Brain microvascular endothelial cell (primary cell): Measurements from ENCODE around the gene ACLY.

Source experiments
- DNase-seq: peaks from one replicate; pipeline ENCODE4 v3.0.0-alpha.2; 2020
- H3K27ac ChIP-seq: fragments of 250-450 bp; sonication (Bioruptor Pico); 2 replicates; pipeline ENCODE4 v1.5.1; 2020; ENCODE audit warnings: mild to moderate bottlenecking, moderate library complexity
- H3K27me3 ChIP-seq: fragments of 250-450 bp; sonication (Bioruptor Pico); replicated peaks from 2 replicates; pipeline ENCODE4 v1.5.1; 2020; ENCODE audit warnings: mild to moderate bottlenecking
- H3K36me3 ChIP-seq: fragments of 250-450 bp; sonication (Bioruptor Pico); replicated peaks from 2 replicates; pipeline ENCODE4 v1.5.1; 2020; ENCODE audit warnings: mild to moderate bottlenecking
- H3K4me3 ChIP-seq: 2 replicates; pipeline ENCODE4 v1.5.1; 2011; ENCODE audit warnings: low read depth, mild to moderate bottlenecking, control low read depth, low read length, moderate library complexity
- in situ Hi-C: cut with HindIII; loops from 2 replicates; pipeline ENCODE4 v1.10.0; 2017; ENCODE audit warnings: low sequenced_read_pairs, low pct_ligation_motif_present
- TF ChIP-seq, protein P1 (sequence below): IDR thresholded peaks from 2 replicates; pipeline ENCODE4 v1.5.1; 2011; ENCODE audit warnings: low read depth, mild to moderate bottlenecking, moderate library complexity, low read length, control low read depth, inconsistent platforms; ENCODE audit errors: missing control alignments

Gene ACLY

DNA sequence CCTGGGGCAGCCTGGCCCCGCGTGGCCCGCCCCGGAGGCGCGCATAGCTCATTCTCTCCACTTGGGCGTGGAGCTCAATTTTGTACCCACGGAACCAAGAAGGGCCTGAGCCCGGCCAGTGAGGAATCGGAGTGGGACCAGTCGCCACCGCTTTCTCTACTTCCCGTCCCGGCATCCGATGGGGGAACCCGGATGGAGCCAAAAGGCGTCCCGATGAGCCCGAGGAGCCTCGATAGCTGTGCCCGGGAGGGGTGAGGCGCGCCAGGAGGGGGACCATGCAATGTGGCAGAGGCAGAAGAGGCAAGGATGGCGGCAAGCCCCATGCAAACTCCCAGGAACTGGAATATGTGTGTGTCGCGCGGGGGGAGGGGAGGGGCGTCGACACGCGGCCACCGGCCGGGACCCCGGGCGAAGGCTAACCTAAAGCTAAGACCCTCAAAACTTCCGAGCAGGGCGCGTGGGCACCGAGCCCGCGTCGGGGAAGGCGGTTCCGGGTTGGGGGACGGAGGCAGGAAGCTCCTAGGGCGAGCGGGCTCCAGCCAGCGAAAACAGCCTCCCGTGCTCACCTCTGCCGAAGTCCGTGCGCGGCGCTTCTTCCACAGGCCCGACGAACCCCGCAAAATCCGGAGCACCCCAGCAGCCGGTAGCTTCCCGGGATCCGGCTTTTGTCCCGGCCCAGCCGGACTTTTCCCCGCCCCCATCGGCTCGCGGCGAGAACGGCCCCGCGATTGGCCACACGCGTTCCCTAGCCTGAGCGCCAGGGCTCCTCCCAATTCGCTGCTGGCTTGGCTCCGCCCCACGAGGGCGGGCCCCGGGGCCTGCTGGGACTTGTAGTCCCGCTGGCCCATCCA, at the start of gene ACLY:
ACLY (minus strand) TSS at position 638 of the 851 bp plus-strand sequence. CDS start 5,078 bp downstream, outside the sequence.
- Histone ChIP-seq H3K4me3 (peak within 1 kb of the TSS; percentile 98), H3K36me3 (peaks cover 8% of the 10 kb centered on the region), H3K27ac (peak within 1 kb of the TSS; percentile 55), H3K27me3 (no peaks in the 10 kb centered on the region)
- TF ChIP-seq, protein P1, sequence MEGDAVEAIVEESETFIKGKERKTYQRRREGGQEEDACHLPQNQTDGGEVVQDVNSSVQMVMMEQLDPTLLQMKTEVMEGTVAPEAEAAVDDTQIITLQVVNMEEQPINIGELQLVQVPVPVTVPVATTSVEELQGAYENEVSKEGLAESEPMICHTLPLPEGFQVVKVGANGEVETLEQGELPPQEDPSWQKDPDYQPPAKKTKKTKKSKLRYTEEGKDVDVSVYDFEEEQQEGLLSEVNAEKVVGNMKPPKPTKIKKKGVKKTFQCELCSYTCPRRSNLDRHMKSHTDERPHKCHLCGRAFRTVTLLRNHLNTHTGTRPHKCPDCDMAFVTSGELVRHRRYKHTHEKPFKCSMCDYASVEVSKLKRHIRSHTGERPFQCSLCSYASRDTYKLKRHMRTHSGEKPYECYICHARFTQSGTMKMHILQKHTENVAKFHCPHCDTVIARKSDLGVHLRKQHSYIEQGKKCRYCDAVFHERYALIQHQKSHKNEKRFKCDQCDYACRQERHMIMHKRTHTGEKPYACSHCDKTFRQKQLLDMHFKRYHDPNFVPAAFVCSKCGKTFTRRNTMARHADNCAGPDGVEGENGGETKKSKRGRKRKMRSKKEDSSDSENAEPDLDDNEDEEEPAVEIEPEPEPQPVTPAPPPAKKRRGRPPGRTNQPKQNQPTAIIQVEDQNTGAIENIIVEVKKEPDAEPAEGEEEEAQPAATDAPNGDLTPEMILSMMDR, result no peak
- peak; percentile 94 for DNase-seq
- in situ Hi-C loops, result no loop called here

GRCh38 chr17:41967921-41968578, 49.3 kb upstream of the ACLY start:
- Histone ChIP-seq H3K36me3 (peaks cover 26% of the 10 kb centered on the region), H3K4me3 (peak overlapping the region; percentile 81), H3K27ac (no peak overlapping the region), H3K27me3 (no peaks in the 10 kb centered on the region)
- no peak for DNase-seq
- TF ChIP-seq, protein P1, result no peak
- in situ Hi-C loops, result loop anchor here (25.0 kb wide), 1 partner anchor 144 kb away; the partner anchor contains the start of genes DHX58, HSPB9 and KAT2A

DNA sequence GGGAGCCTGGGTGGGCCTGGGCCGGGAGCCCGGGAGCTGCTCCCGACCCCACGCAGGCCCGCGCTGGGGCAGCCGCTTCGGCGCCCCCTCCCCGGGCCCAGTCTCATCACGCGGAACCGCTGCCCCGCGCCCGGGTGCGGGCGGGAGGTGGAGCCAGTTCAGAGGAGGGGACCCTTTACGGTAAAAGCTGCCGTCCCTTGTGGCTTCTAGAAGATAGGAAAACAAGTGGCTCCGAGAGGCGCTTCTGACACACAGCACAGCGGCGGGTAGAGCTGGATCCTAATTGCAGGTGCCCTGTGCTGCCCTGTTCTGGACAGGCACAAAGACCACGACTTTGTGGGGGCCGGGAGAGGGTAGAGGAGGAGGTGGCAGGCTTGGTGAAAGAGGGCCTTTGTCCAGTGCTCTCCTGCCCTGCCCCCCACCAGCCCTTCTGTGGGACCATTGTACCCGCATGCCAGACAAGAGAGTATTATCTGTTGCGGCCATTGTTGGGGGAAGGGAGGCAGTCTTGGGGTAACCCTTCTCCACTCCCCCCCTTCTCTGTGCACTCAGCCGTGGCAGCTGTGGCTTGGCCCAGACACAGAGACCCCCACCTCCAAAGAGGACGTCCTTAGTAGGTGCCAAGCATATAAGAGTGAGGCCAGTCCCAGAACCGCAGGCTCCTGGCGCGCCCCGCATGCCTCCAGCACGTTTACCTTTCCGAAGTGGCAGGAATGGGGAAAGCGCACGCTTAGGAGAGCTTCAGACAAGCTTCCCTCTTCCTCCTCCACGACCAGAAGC, 48.6 kb upstream of the ACLY start:
- H3K27ac ChIP-seq, result peak overlapping the region; percentile 52
- DNase-seq, result peak; percentile 25
- in situ Hi-C loops, result loop anchor here (25.0 kb wide), 1 partner anchor 145 kb away; the partner anchor contains the start of genes DHX58, HSPB9 and KAT2A
- no peaks in the 10 kb centered on the region for H3K27me3 ChIP-seq
- H3K4me3 ChIP-seq, result peak overlapping the region; percentile 81
- TF ChIP-seq, protein P1, result no peak
- H3K36me3 ChIP-seq, result peaks cover 19% of the 10 kb centered on the region

GRCh38 chr17:41966463-41967140, 47.9 kb upstream of the ACLY start, which contains the start of gene CNP:
Gene CNP (plus strand): TSS chr17:41966795. CDS start chr17:41966885, 90 bp downstream.
- Histone ChIP-seq H3K36me3 (peaks cover 12% of the 10 kb centered on the region), H3K27me3 (no peaks in the 10 kb centered on the region), H3K4me3 (peak within 1 kb of the TSS; percentile 81), H3K27ac (peak within 1 kb of the TSS; percentile 52)
- in situ Hi-C loops, result loop anchor here (25.0 kb wide), 1 partner anchor 146 kb away; the partner anchor contains the start of genes DHX58, HSPB9 and KAT2A
- DNase-seq, result peak; percentile 82
- TF ChIP-seq, protein P1, result no peak
